IMR-90 (cell line): ENCODE results near the gene RBBP4. TPM values are rescaled to one million over a fixed set of nuclear protein-coding genes. Genes with fewer than 3 reads are reported as not detected.

Source experiments
- CTCF ChIP-seq: conservative IDR thresholded peaks from 2 replicates; pipeline ENCODE4 v1.5.1; 2012; ENCODE audit warnings: mild to moderate bottlenecking, low read depth, low read length, improper control_type of control experiment
- MAZ ChIP-seq: IDR thresholded peaks from 2 replicates; pipeline ENCODE4 v1.6.1; 2012; ENCODE audit warnings: low read depth, mild to moderate bottlenecking, low read length, improper control_type of control experiment, moderate library complexity, borderline replicate concordance
- polyA plus RNA-seq, 3 experiments: library from polyadenylated mRNA; depleted of rRNA; stranded (reverse); fragments of >200 nt; gene quantifications; 2 replicates each; pipeline ENCODE4 v1.2.3, GENCODE V29; 2012; ENCODE audit warnings: low replicate concordance in 1 of 3
- total RNA-seq: library from RNA; depleted of rRNA; stranded (reverse); fragments of >200 nt; gene quantifications from 2 replicates; pipeline ENCODE4 v1.2.3, GENCODE V29; 2012

Gene RBBP4
- total and polyA plus RNA-seq, 2 of the 4 experiments (the other 2 are of a cell fraction): 82.9 to 161 TPM

GRCh38 chr1:32729254-32730046 is 78.4 kb downstream of the RBBP4 start (continued):
- TF ChIP-seq CTCF (no peak), MAZ (no peak)
